ENCODE results near the gene NCKAP5.

DNA sequence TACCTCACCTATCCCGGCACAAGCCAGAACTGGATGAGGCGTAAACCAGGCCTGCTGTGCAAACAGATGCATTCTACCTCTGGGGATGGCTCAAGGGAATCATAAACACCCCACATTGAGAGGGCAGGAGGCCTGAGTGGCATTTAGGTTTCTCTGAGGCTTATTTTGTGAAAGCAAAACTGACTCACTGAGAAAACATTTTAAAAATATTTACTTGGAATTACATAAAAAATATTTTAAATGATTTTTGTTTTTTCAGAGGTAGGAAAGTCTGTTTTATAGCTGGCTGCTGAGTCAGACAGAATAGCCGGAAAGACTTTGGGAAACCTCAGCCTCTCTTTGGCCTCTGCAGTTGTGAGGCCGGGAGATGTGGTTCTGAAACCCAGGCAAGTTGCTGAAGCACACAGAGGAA lies 244.1 kb downstream of the NCKAP5 start:
- TF ChIP-seq, protein P1, sequence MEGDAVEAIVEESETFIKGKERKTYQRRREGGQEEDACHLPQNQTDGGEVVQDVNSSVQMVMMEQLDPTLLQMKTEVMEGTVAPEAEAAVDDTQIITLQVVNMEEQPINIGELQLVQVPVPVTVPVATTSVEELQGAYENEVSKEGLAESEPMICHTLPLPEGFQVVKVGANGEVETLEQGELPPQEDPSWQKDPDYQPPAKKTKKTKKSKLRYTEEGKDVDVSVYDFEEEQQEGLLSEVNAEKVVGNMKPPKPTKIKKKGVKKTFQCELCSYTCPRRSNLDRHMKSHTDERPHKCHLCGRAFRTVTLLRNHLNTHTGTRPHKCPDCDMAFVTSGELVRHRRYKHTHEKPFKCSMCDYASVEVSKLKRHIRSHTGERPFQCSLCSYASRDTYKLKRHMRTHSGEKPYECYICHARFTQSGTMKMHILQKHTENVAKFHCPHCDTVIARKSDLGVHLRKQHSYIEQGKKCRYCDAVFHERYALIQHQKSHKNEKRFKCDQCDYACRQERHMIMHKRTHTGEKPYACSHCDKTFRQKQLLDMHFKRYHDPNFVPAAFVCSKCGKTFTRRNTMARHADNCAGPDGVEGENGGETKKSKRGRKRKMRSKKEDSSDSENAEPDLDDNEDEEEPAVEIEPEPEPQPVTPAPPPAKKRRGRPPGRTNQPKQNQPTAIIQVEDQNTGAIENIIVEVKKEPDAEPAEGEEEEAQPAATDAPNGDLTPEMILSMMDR (IDR thresholded peaks at IDR 0.05), result no peak
- TF ChIP-seq POLR2A (IDR thresholded peaks at IDR 0.05), result no peak

All from prostate gland (tissue), 2 donors.